Lower leg skin (tissue), 4 donors: ENCODE results near the gene MAP3K20. TPM values are rescaled to one million over a fixed set of nuclear protein-coding genes. Genes with fewer than 3 reads are reported as not detected.

Source experiments
- DNase-seq, 2 donors: peaks; one replicate each; pipeline ENCODE4 v3.0.0-alpha.2; 2019; ENCODE audit warnings: low spot score in 2 of 2
- H3K4me3 ChIP-seq: fragments of 200-600 bp; sonication (generic); 2 replicates; pipeline ENCODE4 v1.5.1; 2017; ENCODE audit warnings: mild to moderate bottlenecking, low read depth; ENCODE audit not compliant: poor library complexity, severe bottlenecking
- CTCF ChIP-seq, 3 donors: fragments of 450-650 bp; IDR thresholded peaks; one replicate each; pipeline ENCODE4 v1.5.1; 2016; ENCODE audit warnings: antibody characterized with exemption in 3 of 3, mild to moderate bottlenecking in 3 of 3, moderate library complexity in 2 of 3
- POLR2A ChIP-seq, 2 donors: fragments of 450-650 bp; IDR thresholded peaks; one replicate each; pipeline ENCODE4 v1.6.1; 2016 to 2017; ENCODE audit warnings: antibody characterized with exemption in 2 of 2, mild to moderate bottlenecking in 1 of 2, moderate library complexity in 1 of 2
- WGBS, 2 donors: methylation state at CpG; one replicate each; pipeline ENCODE4 v1.1.5; 2018; 5-methylcytosine and 5-hydroxymethylcytosine counted together
- intact Hi-C: fragments of 100-400 bp; cut with DNase I; formaldehyde crosslinking; loops from one replicate; pipeline ENCODE4 v1.15.0; 2023; ENCODE audit warnings: low total_unique reads
- total RNA-seq, 4 donors: library from RNA; depleted of rRNA; stranded (reverse); fragments of >200 nt; gene quantifications; one replicate each; pipeline ENCODE4 v1.1.0, GENCODE V29; 2016

Gene MAP3K20
- total RNA-seq = 10 to 100 TPM; 30.9 to 40.3 (median 37.3) TPM

GRCh38 chr2:173075781-173076580 lies at the start of gene MAP3K20:
Gene MAP3K20, plus strand, starts transcription at chr2:173075846. Its CDS starts 15,186 bp downstream, at chr2:173091032.
- H3K4me3 ChIP-seq = peak within 1 kb of the TSS; percentile 76
- peak; percentile 79 to 95 for DNase-seq
- 0 to 1% methylated on average over 22 to 83 of the region's 106 CpGs for WGBS, 2 donors
- intact Hi-C loops = no loop called here
- no peak for TF ChIP-seq CTCF (IDR thresholded peaks at IDR 0.05)
- peak in 1 of 2 donors; percentile 32 for TF ChIP-seq POLR2A (IDR thresholded peaks at IDR 0.05)

GRCh38 chr2:173026479-173026878 lies 49.2 kb upstream of the MAP3K20 start:
- H3K4me3 ChIP-seq = no peak overlapping the region
- TF ChIP-seq CTCF (IDR thresholded peaks at IDR 0.05) (no peak), POLR2A (IDR thresholded peaks at IDR 0.05) (no peak)
- DNase-seq = no peak
- intact Hi-C loops = loop anchor here (5.0 to 10.0 kb wide), 3 partner anchors 186 to 1318 kb away; no protein-coding TSS in a partner anchor
- 69 to 86% methylated on average over 1 of the region's 1 CpG for WGBS, 2 donors

- no peak for TF ChIP-seq POLR2A (IDR thresholded peaks at IDR 0.05)
- TF ChIP-seq CTCF (IDR thresholded peaks at IDR 0.05) = peak in 1 of 3 donors; percentile 91
- 20 to 22% methylated on average over 8 of the region's 8 CpGs for WGBS, 2 donors
- peak; percentile 93 to 96 for DNase-seq
- intact Hi-C loops = loop anchor here (5.0 to 10.0 kb wide), 3 partner anchors 185 to 1317 kb away; no protein-coding TSS in a partner anchor
- H3K4me3 ChIP-seq = no peak overlapping the region
These were observed 48.2 kb upstream of the MAP3K20 start for GRCh38 chr2:173027181-173028128.

GRCh38 chr2:173028141-173028540 lies 47.5 kb upstream of the MAP3K20 start:
- H3K4me3 ChIP-seq = no peak overlapping the region
- WGBS, 2 donors = 52 to 60% methylated on average over 1 of the region's 1 CpG
- DNase-seq = no peak
- intact Hi-C loops = loop anchor here (5.0 to 10.0 kb wide), 3 partner anchors 184 to 1317 kb away; no protein-coding TSS in a partner anchor
- TF ChIP-seq POLR2A (IDR thresholded peaks at IDR 0.05) (no peak), CTCF (IDR thresholded peaks at IDR 0.05) (no peak)

GRCh38 chr2:173028671-173029070 lies 47.0 kb upstream of the MAP3K20 start:
- TF ChIP-seq CTCF (IDR thresholded peaks at IDR 0.05) (no peak), POLR2A (IDR thresholded peaks at IDR 0.05) (no peak)
- 58 to 70% methylated on average over 5 of the region's 5 CpGs for WGBS, 2 donors
- no peak for DNase-seq
- no peak overlapping the region for H3K4me3 ChIP-seq
- intact Hi-C loops = loop anchor here (5.0 to 10.0 kb wide), 3 partner anchors 184 to 1316 kb away; no protein-coding TSS in a partner anchor
